Measurements from ENCODE around the gene KRTAP4-9. TPM values are rescaled to one million over a fixed set of nuclear protein-coding genes. Genes with fewer than 3 reads are reported as not detected.
"Not testable (repeated sequence)": the region's sequence is repeated elsewhere in the genome, so short reads cannot be mapped to it uniquely, and the experiment has no call there.

Gene KRTAP4-9
- total and polyA plus RNA-seq, 4 donors: 0.13 TPM; not detected in 3

GRCh38 chr17:41083427-41083826, 21.8 kb upstream of the KRTAP4-9 start:
- ATAC-seq (ENCODE audit: low FRiP score); H3K27ac ChIP-seq (ENCODE audit: low read depth in 1 of 2, low read length in 2 of 2); H3K4me1 ChIP-seq (ENCODE audit: control insufficient read depth in 1 of 2, insufficient read depth in 2 of 2, low read length in 2 of 2); intact Hi-C loops (cut with DNase I); H3K27me3 ChIP-seq (ENCODE audit: control insufficient read depth in 1 of 2, insufficient read depth in 2 of 2, low read length in 1 of 2); H3K4me3 ChIP-seq (ENCODE audit: low read length in 2 of 2); H3K36me3 ChIP-seq (ENCODE audit: control insufficient read depth in 1 of 2, insufficient read depth in 2 of 2, low read length in 1 of 2); DNase-seq; H3K9me3 ChIP-seq (ENCODE audit: control insufficient read depth, low read length): not testable (repeated sequence)
- 60 to 75% methylated on average over 2 of the region's 2 CpGs for whole genome bisulfite sequencing, 2 donors

GRCh38 chr17:41084100-41084856, 20.9 kb upstream of the KRTAP4-9 start, which contains the start of gene KRTAP4-7:
KRTAP4-7 (plus strand) TSS chr17:41084150; CDS start chr17:41084207, 57 bp downstream.
- H3K4me1 ChIP-seq (ENCODE audit: control insufficient read depth in 1 of 2, insufficient read depth in 2 of 2, low read length in 2 of 2); H3K4me3 ChIP-seq (ENCODE audit: low read length in 2 of 2); intact Hi-C loops (cut with DNase I); ATAC-seq (ENCODE audit: low FRiP score); H3K27me3 ChIP-seq (ENCODE audit: control insufficient read depth in 1 of 2, insufficient read depth in 2 of 2, low read length in 1 of 2); H3K27ac ChIP-seq (ENCODE audit: low read depth in 1 of 2, low read length in 2 of 2); DNase-seq; H3K9me3 ChIP-seq (ENCODE audit: control insufficient read depth, low read length); H3K36me3 ChIP-seq (ENCODE audit: control insufficient read depth in 1 of 2, insufficient read depth in 2 of 2, low read length in 1 of 2): not testable (repeated sequence)
- WGBS, 2 donors: 66 to 78% methylated on average over 10 to 14 of the region's 14 CpGs

- H3K27ac ChIP-seq (ENCODE audit: low read depth in 1 of 2, low read length in 2 of 2); ATAC-seq (ENCODE audit: low FRiP score); H3K4me3 ChIP-seq (ENCODE audit: low read length in 2 of 2); H3K4me1 ChIP-seq (ENCODE audit: control insufficient read depth in 1 of 2, insufficient read depth in 2 of 2, low read length in 2 of 2); H3K36me3 ChIP-seq (ENCODE audit: control insufficient read depth in 1 of 2, insufficient read depth in 2 of 2, low read length in 1 of 2); DNase-seq; H3K27me3 ChIP-seq (ENCODE audit: control insufficient read depth in 1 of 2, insufficient read depth in 2 of 2, low read length in 1 of 2); H3K9me3 ChIP-seq (ENCODE audit: control insufficient read depth, low read length); intact Hi-C loops (cut with DNase I): not testable (repeated sequence)
- whole genome bisulfite sequencing, 2 donors: 34 to 60% methylated on average over 4 of the region's 4 CpGs
Observed at GRCh38 chr17:41088760-41089352, 16.3 kb upstream of the KRTAP4-9 start.

GRCh38 chr17:41096055-41096454, 9.1 kb upstream of the KRTAP4-9 start:
- 71% methylated on average over 7 of the region's 7 CpGs for WGBS, 2 donors
- Histone ChIP-seq H3K27me3 (ENCODE audit: control insufficient read depth in 1 of 2, insufficient read depth in 2 of 2, low read length in 1 of 2) (no peaks in the 10 kb centered on the region), H3K36me3 (ENCODE audit: control insufficient read depth in 1 of 2, insufficient read depth in 2 of 2, low read length in 1 of 2) (no peaks in the 10 kb centered on the region), H3K27ac (ENCODE audit: low read depth in 1 of 2, low read length in 2 of 2) (no peak overlapping the region), H3K4me3 (ENCODE audit: low read length in 2 of 2) (no peak overlapping the region), H3K4me1 (ENCODE audit: control insufficient read depth in 1 of 2, insufficient read depth in 2 of 2, low read length in 2 of 2) (no peaks in the 10 kb centered on the region), H3K9me3 (ENCODE audit: control insufficient read depth, low read length) (no peaks in the 10 kb centered on the region)
- no peak for DNase-seq
- no peak for ATAC-seq (ENCODE audit: low FRiP score)
- intact Hi-C loops (cut with DNase I): no loop called here

GRCh38 chr17:41098042-41098441, 7.1 kb upstream of the KRTAP4-9 start, which contains the start of gene KRTAP4-8:
KRTAP4-8 (minus strand) TSS chr17:41098142; CDS start chr17:41098084, 58 bp downstream.
- 47 to 56% methylated on average over 4 of the region's 4 CpGs for WGBS, 2 donors
- ATAC-seq (ENCODE audit: low FRiP score) (no peak), DNase-seq (no peak)
- Histone ChIP-seq H3K36me3 (ENCODE audit: control insufficient read depth in 1 of 2, insufficient read depth in 2 of 2, low read length in 1 of 2) (no peaks in the 10 kb centered on the region), H3K27me3 (ENCODE audit: control insufficient read depth in 1 of 2, insufficient read depth in 2 of 2, low read length in 1 of 2) (no peaks in the 10 kb centered on the region), H3K9me3 (ENCODE audit: control insufficient read depth, low read length) (peaks cover 1% of the 10 kb centered on the region), H3K27ac (ENCODE audit: low read depth in 1 of 2, low read length in 2 of 2) (no peak within 1 kb of the TSS), H3K4me1 (ENCODE audit: control insufficient read depth in 1 of 2, insufficient read depth in 2 of 2, low read length in 2 of 2) (no peaks in the 10 kb centered on the region), H3K4me3 (ENCODE audit: low read length in 2 of 2) (no peak within 1 kb of the TSS)
- intact Hi-C loops (cut with DNase I): no loop called here

GRCh38 chr17:41098481-41098880, 6.7 kb upstream of the KRTAP4-9 start:
- DNase-seq (no peak), ATAC-seq (ENCODE audit: low FRiP score) (no peak)
- H3K27me3 ChIP-seq (ENCODE audit: control insufficient read depth in 1 of 2, insufficient read depth in 2 of 2, low read length in 1 of 2): no peaks in the 10 kb centered on the region
- H3K4me1 ChIP-seq (ENCODE audit: control insufficient read depth in 1 of 2, insufficient read depth in 2 of 2, low read length in 2 of 2): no peaks in the 10 kb centered on the region
- no peaks in the 10 kb centered on the region for H3K36me3 ChIP-seq (ENCODE audit: control insufficient read depth in 1 of 2, insufficient read depth in 2 of 2, low read length in 1 of 2)
- H3K9me3 ChIP-seq (ENCODE audit: control insufficient read depth, low read length): peaks cover 1% of the 10 kb centered on the region
- intact Hi-C loops (cut with DNase I): no loop called here
- H3K4me3 ChIP-seq (ENCODE audit: low read length in 2 of 2): no peak overlapping the region
- no peak overlapping the region for H3K27ac ChIP-seq (ENCODE audit: low read depth in 1 of 2, low read length in 2 of 2)
- 66 to 73% methylated on average over 5 to 6 of the region's 6 CpGs for WGBS, 2 donors

GRCh38 chr17:41099682-41100480, 5.3 kb upstream of the KRTAP4-9 start:
- WGBS, 2 donors: 52 to 63% methylated on average over 7 of the region's 7 CpGs
- ATAC-seq (ENCODE audit: low FRiP score): not testable (repeated sequence)

GRCh38 chr17:41101586-41102259, 3.5 kb upstream of the KRTAP4-9 start, which contains the start of gene KRTAP4-16:
KRTAP4-16 (minus strand) TSS chr17:41102209; CDS start chr17:41102209, 0 bp downstream.
- no peak within 1 kb of the TSS for H3K27ac ChIP-seq (ENCODE audit: low read depth in 1 of 2, low read length in 2 of 2)
- ATAC-seq (ENCODE audit: low FRiP score) (no peak), DNase-seq (no peak)
- H3K4me1 ChIP-seq (ENCODE audit: control insufficient read depth in 1 of 2, insufficient read depth in 2 of 2, low read length in 2 of 2): no peaks in the 10 kb centered on the region
- H3K4me3 ChIP-seq (ENCODE audit: low read length in 2 of 2): no peak within 1 kb of the TSS
- peaks cover 1% of the 10 kb centered on the region for H3K9me3 ChIP-seq (ENCODE audit: control insufficient read depth, low read length)
- H3K36me3 ChIP-seq (ENCODE audit: control insufficient read depth in 1 of 2, insufficient read depth in 2 of 2, low read length in 1 of 2): no peaks in the 10 kb centered on the region
- WGBS, 2 donors: 47% methylated on average over 8 to 10 of the region's 10 CpGs
- H3K27me3 ChIP-seq (ENCODE audit: control insufficient read depth in 1 of 2, insufficient read depth in 2 of 2, low read length in 1 of 2): no peaks in the 10 kb centered on the region
- intact Hi-C loops (cut with DNase I): no loop called here

More at GRCh38 chr17:41099682-41100480, 5.3 kb upstream of the KRTAP4-9 start:
- intact Hi-C loops (cut with DNase I); H3K9me3 ChIP-seq (ENCODE audit: control insufficient read depth, low read length); H3K27ac ChIP-seq (ENCODE audit: low read depth in 1 of 2, low read length in 2 of 2); H3K36me3 ChIP-seq (ENCODE audit: control insufficient read depth in 1 of 2, insufficient read depth in 2 of 2, low read length in 1 of 2); H3K4me1 ChIP-seq (ENCODE audit: control insufficient read depth in 1 of 2, insufficient read depth in 2 of 2, low read length in 2 of 2); H3K27me3 ChIP-seq (ENCODE audit: control insufficient read depth in 1 of 2, insufficient read depth in 2 of 2, low read length in 1 of 2); DNase-seq; H3K4me3 ChIP-seq (ENCODE audit: low read length in 2 of 2): not testable (repeated sequence)

All from aorta (tissue), 5 donors.